ENCODE results near the gene EML3.
A peak's percentile ranks its signal among the peaks of the same experiment; 100 is the strongest.
"Not testable (repeated sequence)": the region's sequence is repeated elsewhere in the genome, so short reads cannot be mapped to it uniquely, and the experiment has no call there.

EML3 gene

GRCh38 chr11:62560566-62561103 is 51.9 kb downstream of the EML3 start:
- FAIRE-seq: peak; percentile 51

GRCh38 chr11:62559626-62560025 is 52.9 kb downstream of the EML3 start:
- DNase-seq (ENCODE audit: insufficient read length); FAIRE-seq: not testable (repeated sequence)

More at GRCh38 chr11:62560566-62561103, 51.9 kb downstream of the EML3 start:
- no peak for DNase-seq (ENCODE audit: insufficient read length)
- TF ChIP-seq POLR2AphosphoS5 (IDR thresholded peaks at IDR 0.05; ENCODE audit: low read depth, low read length) (no peak), TAF1 (IDR thresholded peaks at IDR 0.05; ENCODE audit: borderline replicate concordance, low read depth, low read length) (no peak), POLR2A (IDR thresholded peaks at IDR 0.05; ENCODE audit: low read depth, low read length) (no peak)

- TF ChIP-seq POLR2AphosphoS5 (IDR thresholded peaks at IDR 0.05; ENCODE audit: low read depth, low read length): no peak
- TF ChIP-seq POLR2A (IDR thresholded peaks at IDR 0.05; ENCODE audit: low read depth, low read length): no peak; the same call in 1 of the 2 replicates
- TF ChIP-seq TAF1 (IDR thresholded peaks at IDR 0.05; ENCODE audit: borderline replicate concordance, low read depth, low read length): no peak
- DNase-seq (ENCODE audit: insufficient read length) (no peak), FAIRE-seq (no peak)
These were observed 53.4 kb downstream of the EML3 start for GRCh38 chr11:62559204-62559603.

GRCh38 chr11:62558669-62559068 is 53.9 kb downstream of the EML3 start:
- no peak for FAIRE-seq
- TF ChIP-seq TAF1 (IDR thresholded peaks at IDR 0.05; ENCODE audit: borderline replicate concordance, low read depth, low read length) (no peak), POLR2AphosphoS5 (IDR thresholded peaks at IDR 0.05; ENCODE audit: low read depth, low read length) (no peak), POLR2A (IDR thresholded peaks at IDR 0.05; ENCODE audit: low read depth, low read length) (peak; percentile 46)

GRCh38 chr11:62556875-62557631 is 55.5 kb downstream of the EML3 start:
- no peak for FAIRE-seq
- TF ChIP-seq TAF1 (IDR thresholded peaks at IDR 0.05; ENCODE audit: borderline replicate concordance, low read depth, low read length): no peak
- no peak for TF ChIP-seq POLR2A (IDR thresholded peaks at IDR 0.05; ENCODE audit: low read depth, low read length)
- TF ChIP-seq POLR2AphosphoS5 (IDR thresholded peaks at IDR 0.05; ENCODE audit: low read depth, low read length): no peak; the same call in 1 of the 2 replicates
- no peak for DNase-seq (ENCODE audit: insufficient read length)

More at GRCh38 chr11:62558669-62559068, 53.9 kb downstream of the EML3 start:
- no peak for DNase-seq (ENCODE audit: insufficient read length)

GRCh38 chr11:62556108-62556874 is 56.3 kb downstream of the EML3 start:
- peak; percentile 41; the same call in 1 of the 2 replicates for TF ChIP-seq POLR2A (IDR thresholded peaks at IDR 0.05; ENCODE audit: low read depth, low read length)
- no peak for TF ChIP-seq TAF1 (IDR thresholded peaks at IDR 0.05; ENCODE audit: borderline replicate concordance, low read depth, low read length)
- TF ChIP-seq POLR2AphosphoS5 (IDR thresholded peaks at IDR 0.05; ENCODE audit: low read depth, low read length): 0 out of 2 replicates have a peak, but pooled peaks have one; percentile 58
- no peak for DNase-seq (ENCODE audit: insufficient read length)
- peak; percentile 92 for FAIRE-seq

- no peak for TF ChIP-seq TAF1 (IDR thresholded peaks at IDR 0.05; ENCODE audit: borderline replicate concordance, low read depth, low read length)
- no peak for TF ChIP-seq POLR2A (IDR thresholded peaks at IDR 0.05; ENCODE audit: low read depth, low read length)
- no peak for TF ChIP-seq POLR2AphosphoS5 (IDR thresholded peaks at IDR 0.05; ENCODE audit: low read depth, low read length)
- peak; percentile 66 for FAIRE-seq
These were observed 57.0 kb downstream of the EML3 start for GRCh38 chr11:62555464-62556107.

GRCh38 chr11:62554387-62555167 is 58.0 kb downstream of the EML3 start:
- DNase-seq (ENCODE audit: insufficient read length) (no peak), FAIRE-seq (no peak)
- TF ChIP-seq TAF1 (IDR thresholded peaks at IDR 0.05; ENCODE audit: borderline replicate concordance, low read depth, low read length) (no peak), POLR2AphosphoS5 (IDR thresholded peaks at IDR 0.05; ENCODE audit: low read depth, low read length) (no peak), POLR2A (IDR thresholded peaks at IDR 0.05; ENCODE audit: low read depth, low read length) (no peak)

More at GRCh38 chr11:62555464-62556107, 57.0 kb downstream of the EML3 start:
- DNase-seq (ENCODE audit: insufficient read length): no peak

GRCh38 chr11:62553839-62554361 is 58.7 kb downstream of the EML3 start:
- FAIRE-seq (no peak), DNase-seq (ENCODE audit: insufficient read length) (no peak)
- TF ChIP-seq TAF1 (IDR thresholded peaks at IDR 0.05; ENCODE audit: borderline replicate concordance, low read depth, low read length) (no peak), POLR2AphosphoS5 (IDR thresholded peaks at IDR 0.05; ENCODE audit: low read depth, low read length) (no peak), POLR2A (IDR thresholded peaks at IDR 0.05; ENCODE audit: low read depth, low read length) (no peak)

- no peak for TF ChIP-seq POLR2A (IDR thresholded peaks at IDR 0.05; ENCODE audit: low read depth, low read length)
- no peak for TF ChIP-seq POLR2AphosphoS5 (IDR thresholded peaks at IDR 0.05; ENCODE audit: low read depth, low read length)
- no peak for TF ChIP-seq TAF1 (IDR thresholded peaks at IDR 0.05; ENCODE audit: borderline replicate concordance, low read depth, low read length)
- FAIRE-seq (no peak), DNase-seq (ENCODE audit: insufficient read length) (no peak)
These were observed 59.3 kb downstream of the EML3 start for GRCh38 chr11:62553080-62553838.

All from GM12892 (cell line).